ENCODE data around the gene IL1RAPL2.
"Not testable (repeated sequence)": the region's sequence is repeated elsewhere in the genome, so short reads cannot be mapped to it uniquely, and the experiment has no call there.

Gene IL1RAPL2

GRCh38 chrX:105775679-105776078 is 1209.7 kb downstream of the IL1RAPL2 start:
- intact Hi-C loops (cut with micrococcal nuclease): no loop called here
- Mint-ChIP-seq H3K27me3 (no peaks in the 10 kb centered on the region), H3K27ac (no peak overlapping the region), H3K4me3 (no peak overlapping the region), H3K9me3 (no peaks in the 10 kb centered on the region), H3K4me1 (ENCODE audit: low read depth) (no peaks in the 10 kb centered on the region), H3K36me3 (ENCODE audit: low read depth) (no peaks in the 10 kb centered on the region)

- intact Hi-C loops (cut with micrococcal nuclease): no loop called here
- no peaks in the 10 kb centered on the region for H3K4me1 Mint-ChIP-seq (ENCODE audit: low read depth)
- no peaks in the 10 kb centered on the region for H3K9me3 Mint-ChIP-seq
- H3K27ac Mint-ChIP-seq: no peak overlapping the region
- no peaks in the 10 kb centered on the region for H3K36me3 Mint-ChIP-seq (ENCODE audit: low read depth)
- no peak overlapping the region for H3K4me3 Mint-ChIP-seq
- H3K27me3 Mint-ChIP-seq: no peaks in the 10 kb centered on the region
These were observed 1215.8 kb downstream of the IL1RAPL2 start for GRCh38 chrX:105781804-105782203.

- H3K27me3 Mint-ChIP-seq; intact Hi-C loops (cut with micrococcal nuclease); H3K27ac Mint-ChIP-seq: not testable (repeated sequence)
These were observed 1230.9 kb downstream of the IL1RAPL2 start for GRCh38 chrX:105796877-105797276.

GRCh38 chrX:105803891-105804290 is 1237.9 kb downstream of the IL1RAPL2 start:
- no peaks in the 10 kb centered on the region for H3K36me3 Mint-ChIP-seq (ENCODE audit: low read depth)
- intact Hi-C loops (cut with micrococcal nuclease): no loop called here
- no peaks in the 10 kb centered on the region for H3K4me1 Mint-ChIP-seq (ENCODE audit: low read depth)
- H3K27ac Mint-ChIP-seq: no peak overlapping the region
- no peaks in the 10 kb centered on the region for H3K27me3 Mint-ChIP-seq
- no peaks in the 10 kb centered on the region for H3K9me3 Mint-ChIP-seq
- no peak overlapping the region for H3K4me3 Mint-ChIP-seq

More at GRCh38 chrX:105796877-105797276, 1230.9 kb downstream of the IL1RAPL2 start:
- not testable (repeated sequence) for H3K4me3 Mint-ChIP-seq; H3K4me1 Mint-ChIP-seq (ENCODE audit: low read depth); H3K9me3 Mint-ChIP-seq; H3K36me3 Mint-ChIP-seq (ENCODE audit: low read depth)

- H3K4me3 Mint-ChIP-seq; H3K27ac Mint-ChIP-seq; H3K36me3 Mint-ChIP-seq (ENCODE audit: low read depth); H3K4me1 Mint-ChIP-seq (ENCODE audit: low read depth); intact Hi-C loops (cut with micrococcal nuclease); H3K9me3 Mint-ChIP-seq; H3K27me3 Mint-ChIP-seq: not testable (repeated sequence)
These were observed 1239.7 kb downstream of the IL1RAPL2 start for GRCh38 chrX:105805655-105806054.

GRCh38 chrX:105816517-105816916 is 1250.5 kb downstream of the IL1RAPL2 start:
- Mint-ChIP-seq H3K4me3 (no peak overlapping the region), H3K27ac (no peak overlapping the region), H3K36me3 (ENCODE audit: low read depth) (no peaks in the 10 kb centered on the region), H3K4me1 (ENCODE audit: low read depth) (no peaks in the 10 kb centered on the region), H3K27me3 (peaks cover 19% of the 10 kb centered on the region), H3K9me3 (no peaks in the 10 kb centered on the region)
- intact Hi-C loops (cut with micrococcal nuclease): no loop called here

Measured in dendritic cell treated with granulocyte-macrophage colony-stimulating factor and Interleukin-4, amounts not matched to agents 40 ng/mL and 50 ng/mL, for 4 days (primary cell).